IPS-15b (cell line): ENCODE measurements around the gene GALNT16.

Experiments
- H3K27me3 ChIP-seq: one replicate; pipeline ENCODE4 v1.6.1; 2013; ENCODE audit warnings: low read length; ENCODE audit not compliant: control insufficient read depth, insufficient read depth
- H3K36me3 ChIP-seq: one replicate; pipeline ENCODE4 v1.6.1; 2013; ENCODE audit warnings: low read length; ENCODE audit not compliant: control insufficient read depth, insufficient read depth
- H3K4me1 ChIP-seq: one replicate; pipeline ENCODE4 v1.6.1; 2013; ENCODE audit warnings: mild to moderate bottlenecking, low read length; ENCODE audit not compliant: control insufficient read depth, insufficient read depth
- H3K4me3 ChIP-seq: one replicate; pipeline ENCODE4 v1.5.1; 2013; ENCODE audit warnings: low read depth, low read length
- H3K9ac ChIP-seq: one replicate; pipeline ENCODE4 v1.6.1; 2013; ENCODE audit warnings: low read depth, mild to moderate bottlenecking, low read length
- H3K9me3 ChIP-seq: one replicate; pipeline ENCODE4 v1.6.1; 2013; ENCODE audit warnings: mild to moderate bottlenecking, low read length; ENCODE audit not compliant: control insufficient read depth, insufficient read depth

The GALNT16 gene

DNA sequence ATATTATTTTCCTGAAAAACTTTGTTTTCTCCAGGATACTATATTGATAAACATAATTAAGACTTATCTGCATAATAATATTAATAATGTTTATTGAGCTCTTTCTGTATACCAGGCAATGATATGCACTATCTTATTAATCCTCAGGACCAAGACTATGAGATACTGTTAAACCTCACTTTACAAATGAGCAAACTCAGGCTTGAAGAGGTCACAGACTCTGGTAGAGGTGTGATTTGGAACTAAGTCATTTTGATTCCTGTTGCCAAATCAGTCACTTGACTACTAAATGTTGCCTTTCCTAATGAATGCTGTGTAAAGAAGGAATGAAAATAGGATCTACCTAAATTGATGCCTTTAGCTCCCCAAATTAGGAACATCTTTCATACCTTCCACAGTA is 145.8 kb downstream of the GALNT16 start:
- Histone ChIP-seq H3K9ac (no peak overlapping the region), H3K4me1 (no peaks in the 10 kb centered on the region), H3K36me3 (no peaks in the 10 kb centered on the region), H3K27me3 (no peaks in the 10 kb centered on the region), H3K9me3 (no peaks in the 10 kb centered on the region), H3K4me3 (no peak overlapping the region)
